ENCODE measurements around the gene CSF2RB. TPM values are rescaled to one million over a fixed set of nuclear protein-coding genes. Genes with fewer than 3 reads are reported as not detected.
A peak's percentile ranks its signal among the peaks of the same experiment; 100 is the strongest.

CSF2RB gene
- total and polyA plus RNA-seq, 8 donors = 2.5 to 47.5 (median 3.6) TPM

GRCh38 chr22:36872866-36873498 is 40.4 kb upstream of the CSF2RB start:
- no peak for DNase-seq
- Histone ChIP-seq H3K4me3 (no peak overlapping the region), H3K4me1 (peaks cover 9 to 41% of the 10 kb centered on the region in 2 donors), H3K36me3 (peaks cover 0 to 65% of the 10 kb centered on the region in 2 donors), H3K9me3 (no peaks in the 10 kb centered on the region), H3K27me3 (no peaks in the 10 kb centered on the region), H3K27ac (peak overlapping the region; percentile 73 to 93)
- no peak for ATAC-seq
- intact Hi-C loops (cut with DNase I) = no loop called here
- TF ChIP-seq, protein P1, sequence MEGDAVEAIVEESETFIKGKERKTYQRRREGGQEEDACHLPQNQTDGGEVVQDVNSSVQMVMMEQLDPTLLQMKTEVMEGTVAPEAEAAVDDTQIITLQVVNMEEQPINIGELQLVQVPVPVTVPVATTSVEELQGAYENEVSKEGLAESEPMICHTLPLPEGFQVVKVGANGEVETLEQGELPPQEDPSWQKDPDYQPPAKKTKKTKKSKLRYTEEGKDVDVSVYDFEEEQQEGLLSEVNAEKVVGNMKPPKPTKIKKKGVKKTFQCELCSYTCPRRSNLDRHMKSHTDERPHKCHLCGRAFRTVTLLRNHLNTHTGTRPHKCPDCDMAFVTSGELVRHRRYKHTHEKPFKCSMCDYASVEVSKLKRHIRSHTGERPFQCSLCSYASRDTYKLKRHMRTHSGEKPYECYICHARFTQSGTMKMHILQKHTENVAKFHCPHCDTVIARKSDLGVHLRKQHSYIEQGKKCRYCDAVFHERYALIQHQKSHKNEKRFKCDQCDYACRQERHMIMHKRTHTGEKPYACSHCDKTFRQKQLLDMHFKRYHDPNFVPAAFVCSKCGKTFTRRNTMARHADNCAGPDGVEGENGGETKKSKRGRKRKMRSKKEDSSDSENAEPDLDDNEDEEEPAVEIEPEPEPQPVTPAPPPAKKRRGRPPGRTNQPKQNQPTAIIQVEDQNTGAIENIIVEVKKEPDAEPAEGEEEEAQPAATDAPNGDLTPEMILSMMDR (IDR thresholded peaks at IDR 0.05) = no peak

DNA sequence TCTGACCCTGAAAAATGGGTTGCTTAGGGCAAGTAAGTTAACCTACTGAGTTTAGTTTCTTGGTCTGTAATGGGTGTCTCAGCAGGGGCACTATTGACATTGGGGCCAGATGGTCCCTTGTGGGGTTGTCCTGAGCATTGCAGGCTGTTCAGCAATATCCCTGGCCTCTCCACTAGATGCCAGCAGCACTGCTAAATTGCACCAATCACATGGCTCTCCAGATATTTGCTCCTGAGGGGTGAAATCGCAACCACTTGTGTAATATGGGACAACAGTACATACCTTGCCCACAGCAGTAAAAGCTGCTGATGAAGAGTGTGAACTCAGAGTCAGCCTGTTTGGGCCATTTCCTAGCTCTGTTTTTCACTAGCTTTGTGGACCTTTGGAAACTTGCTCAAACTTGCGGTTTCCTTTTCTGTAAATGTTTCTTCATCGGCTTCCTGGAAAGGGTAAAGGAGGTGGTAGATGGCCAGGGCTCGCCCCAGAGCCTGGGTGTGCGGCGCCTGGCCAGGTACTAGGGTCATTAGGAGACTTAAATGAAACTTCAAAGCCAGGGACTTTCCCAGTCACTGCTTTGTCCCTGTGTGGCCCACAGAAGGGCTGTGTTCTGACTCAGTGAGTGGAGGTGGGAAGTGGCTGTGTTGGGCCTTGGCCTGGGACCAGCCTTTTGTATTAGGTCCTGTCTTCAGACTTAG is 39.7 kb upstream of the CSF2RB start:
- Histone ChIP-seq H3K27ac (peak overlapping the region; percentile 73 to 93), H3K36me3 (peaks cover 0 to 67% of the 10 kb centered on the region in 2 donors), H3K4me1 (peaks cover 9 to 41% of the 10 kb centered on the region in 2 donors), H3K9me3 (no peaks in the 10 kb centered on the region), H3K27me3 (no peaks in the 10 kb centered on the region), H3K4me3 (no peak overlapping the region)
- DNase-seq (peak in 3 of 4 donors; percentile 52 to 90 (median 72)), ATAC-seq (peak; percentile 92)
- TF ChIP-seq, protein P1 (IDR thresholded peaks at IDR 0.05) = peak; percentile 42 to 63
- intact Hi-C loops (cut with DNase I) = no loop called here

GRCh38 chr22:36874309-36874696 is 39.1 kb upstream of the CSF2RB start:
- DNase-seq = peak in 1 of 4 donors; percentile 14
- ATAC-seq = peak; percentile 67
- peaks cover 0 to 64% of the 10 kb centered on the region in 2 donors for H3K36me3 ChIP-seq
- H3K9me3 ChIP-seq = no peaks in the 10 kb centered on the region
- intact Hi-C loops (cut with DNase I) = no loop called here
- H3K4me1 ChIP-seq = peaks cover 9 to 41% of the 10 kb centered on the region in 2 donors
- peak overlapping the region; percentile 73 to 93 for H3K27ac ChIP-seq
- no peaks in the 10 kb centered on the region for H3K27me3 ChIP-seq
- TF ChIP-seq, protein P1 (IDR thresholded peaks at IDR 0.05) = no peak
- H3K4me3 ChIP-seq = no peak overlapping the region

GRCh38 chr22:36874736-36875135 is 38.7 kb upstream of the CSF2RB start:
- no peak overlapping the region for H3K4me3 ChIP-seq
- TF ChIP-seq, protein P1 (IDR thresholded peaks at IDR 0.05) = no peak
- intact Hi-C loops (cut with DNase I) = no loop called here
- no peaks in the 10 kb centered on the region for H3K9me3 ChIP-seq
- no peak for ATAC-seq
- H3K4me1 ChIP-seq = peaks cover 9 to 41% of the 10 kb centered on the region in 2 donors
- peak overlapping the region; percentile 73 to 93 for H3K27ac ChIP-seq
- peaks cover 0 to 60% of the 10 kb centered on the region in 2 donors for H3K36me3 ChIP-seq
- no peaks in the 10 kb centered on the region for H3K27me3 ChIP-seq
- no peak for DNase-seq

GRCh38 chr22:36875741-36876140 is 37.7 kb upstream of the CSF2RB start:
- ATAC-seq = no peak

More at GRCh38 chr22:36875741-36876140, 37.7 kb upstream of the CSF2RB start:
- TF ChIP-seq, protein P1 (IDR thresholded peaks at IDR 0.05) = no peak
- DNase-seq = no peak
- Histone ChIP-seq H3K36me3 (peaks cover 0 to 50% of the 10 kb centered on the region in 2 donors), H3K27me3 (no peaks in the 10 kb centered on the region), H3K4me3 (no peak overlapping the region), H3K9me3 (no peaks in the 10 kb centered on the region), H3K4me1 (peaks cover 9 to 41% of the 10 kb centered on the region in 2 donors), H3K27ac (peak overlapping the region in 1 of 2 donors; percentile 33)
- intact Hi-C loops (cut with DNase I) = no loop called here

Measured in left lung (tissue), 10 donors.